Liver (tissue), 9 donors: ENCODE results near the gene CIITA. TPM values are rescaled to one million over a fixed set of nuclear protein-coding genes. Genes with fewer than 3 reads are reported as not detected.

Experiments
- DNase-seq: peaks from one replicate; pipeline ENCODE4 v3.0.0-alpha.2; 2017; ENCODE audit warnings: low spot score
- H3K27ac ChIP-seq, 2 donors: one replicate each; pipeline ENCODE4 v1.7.0; 2013; ENCODE audit warnings: inconsistent platforms in 2 of 2, low read length in 2 of 2, control low read depth in 1 of 2, low read depth in 1 of 2, mild to moderate bottlenecking in 1 of 2
- H3K27me3 ChIP-seq, 4 donors: one replicate each; pipeline versions ENCODE4 v1.6.1 to v1.7.0; 2013; ENCODE audit warnings: low read length in 3 of 4, inconsistent platforms in 1 of 4, mild to moderate bottlenecking in 1 of 4, moderate library complexity in 1 of 4; ENCODE audit not compliant: control insufficient read depth in 4 of 4, insufficient read depth in 4 of 4
- H3K36me3 ChIP-seq, 4 donors: one replicate each; pipeline versions ENCODE4 v1.6.1 to v1.7.0; 2013; ENCODE audit warnings: low read length in 3 of 4, mild to moderate bottlenecking in 3 of 4, low read depth in 1 of 4, moderate library complexity in 1 of 4; ENCODE audit not compliant: control insufficient read depth in 4 of 4, insufficient read depth in 3 of 4
- H3K4me1 ChIP-seq, 4 donors: one replicate each; pipeline versions ENCODE4 v1.6.1 to v1.7.0; 2013; ENCODE audit warnings: low read length in 3 of 4, mild to moderate bottlenecking in 3 of 4, moderate library complexity in 1 of 4; ENCODE audit not compliant: control insufficient read depth in 4 of 4, insufficient read depth in 4 of 4
- H3K4me3 ChIP-seq, 3 donors: one replicate each; pipeline versions ENCODE4 v1.6.1 to v1.7.0; 2013; ENCODE audit warnings: low read length in 3 of 3, control low read depth in 1 of 3, low read depth in 1 of 3, mild to moderate bottlenecking in 1 of 3
- H3K9ac ChIP-seq, 2 donors: one replicate each; pipeline ENCODE4 v1.7.0; 2013; ENCODE audit warnings: low read length in 2 of 2, mild to moderate bottlenecking in 2 of 2, moderate library complexity in 2 of 2, control low read depth in 1 of 2, low read depth in 1 of 2
- H3K9me3 ChIP-seq, 4 donors: one replicate each; pipeline versions ENCODE4 v1.6.1 to v1.7.0; 2013; ENCODE audit warnings: low read length in 3 of 4; ENCODE audit not compliant: control insufficient read depth in 4 of 4
- EGR1 ChIP-seq, 2 donors: IDR thresholded peaks; 2 replicates each; pipeline ENCODE4 v1.6.1; 2016 to 2018; ENCODE audit warnings: antibody characterized with exemption in 2 of 2, low read depth in 2 of 2
- FOXA1 ChIP-seq: IDR thresholded peaks from 2 replicates; pipeline ENCODE4 v1.6.1; 2016; ENCODE audit warnings: antibody characterized with exemption
- FOXA2 ChIP-seq: IDR thresholded peaks from 2 replicates; pipeline ENCODE4 v1.6.1; 2016; ENCODE audit warnings: antibody characterized with exemption
- GABPA ChIP-seq, 2 donors: IDR thresholded peaks in 1 of 2; conservative IDR thresholded peaks in 1 of 2; 2 replicates each; pipeline ENCODE4 v1.6.1; 2016; ENCODE audit warnings: antibody characterized with exemption in 2 of 2, mild to moderate bottlenecking in 1 of 2, moderate library complexity in 1 of 2
- HNF4A ChIP-seq, 2 donors: conservative IDR thresholded peaks; 2 replicates each; pipeline ENCODE4 v1.6.1; 2016; ENCODE audit warnings: antibody characterized with exemption in 2 of 2, mild to moderate bottlenecking in 2 of 2
- HNF4G ChIP-seq: IDR thresholded peaks from 2 replicates; pipeline ENCODE4 v1.6.1; 2016; ENCODE audit warnings: antibody characterized with exemption
- JUND ChIP-seq, 2 donors: IDR thresholded peaks; 2 replicates each; pipeline ENCODE4 v1.6.1; 2016; ENCODE audit warnings: antibody characterized with exemption in 2 of 2
- RAD21 ChIP-seq, 2 donors: IDR thresholded peaks; 2 replicates each; pipeline ENCODE4 v1.6.1; 2016; ENCODE audit warnings: antibody characterized with exemption in 2 of 2, mild to moderate bottlenecking in 2 of 2
- RXRA ChIP-seq, 2 donors: IDR thresholded peaks; 2 replicates each; pipeline ENCODE4 v1.6.1; 2017 to 2018; ENCODE audit warnings: antibody characterized with exemption in 2 of 2, mild to moderate bottlenecking in 1 of 2
- SP1 ChIP-seq: IDR thresholded peaks from 2 replicates; pipeline ENCODE4 v1.6.1; 2018; ENCODE audit warnings: antibody characterized with exemption, mild to moderate bottlenecking
- TAF1 ChIP-seq: conservative IDR thresholded peaks from 2 replicates; pipeline ENCODE4 v1.6.1; 2016; ENCODE audit warnings: antibody characterized with exemption, mild to moderate bottlenecking
- YY1 ChIP-seq: IDR thresholded peaks from 2 replicates; pipeline ENCODE4 v1.6.1; 2016; ENCODE audit warnings: antibody characterized with exemption, mild to moderate bottlenecking
- WGBS: extraction: QIAGEN DNeasy Blood & Tissue Kit; methylation state at CpG from one replicate; pipeline ENCODE4 v1.1.7; 2013; 5-methylcytosine and 5-hydroxymethylcytosine counted together
- polyA plus RNA-seq, 2 donors: library from polyadenylated mRNA; stranded (reverse) in 1 of 2; unstranded in 1 of 2; fragments of 200-250 nt in 1 of 2; fragments of >200 nt in 1 of 2; fragmentation: Nextera tagmentation in 1 of 2; extraction: Ambion mirVana in 1 of 2; gene quantifications; one replicate each; pipeline versions ENCODE4 v1.2.1 to v1.2.3, GENCODE V29; 2013 to 2015
- total RNA-seq, 2 donors: library from RNA; depleted of rRNA; stranded (reverse); fragments of >200 nt; gene quantifications; one replicate each; pipeline ENCODE4 v1.2.3, GENCODE V29; 2014
- TF ChIP-seq, protein P1 (sequence below): IDR thresholded peaks from 2 replicates; pipeline ENCODE4 v1.6.1; 2016; ENCODE audit warnings: antibody characterized with exemption
- TF ChIP-seq, protein P2 (sequence below): IDR thresholded peaks from 2 replicates; pipeline ENCODE4 v1.6.1; 2016; ENCODE audit warnings: antibody characterized with exemption
- TF ChIP-seq, protein P3 (sequence below): IDR thresholded peaks from 2 replicates; pipeline ENCODE4 v1.6.1; 2016; ENCODE audit warnings: antibody characterized with exemption, mild to moderate bottlenecking
- TF ChIP-seq, protein P4 (sequence below): fragments of 150-350 bp; IDR thresholded peaks from 2 replicates; pipeline ENCODE4 v1.5.1; 2017; ENCODE audit warnings: improper control_type of control experiment, low read depth, low read length; ENCODE audit not compliant: missing input control
- TF ChIP-seq, protein P5 (sequence below): IDR thresholded peaks from 2 replicates; pipeline ENCODE4 v1.6.1; 2016; ENCODE audit warnings: antibody characterized with exemption
- donor health status: healthy.
- donor health status: healthy.
- donor health status: healthy.
- donor health status: healthy.
- donor health status: healthy.

The CIITA gene
- total and polyA plus RNA-seq, 4 donors = 1.6 to 4.2 (median 2.2) TPM

DNA sequence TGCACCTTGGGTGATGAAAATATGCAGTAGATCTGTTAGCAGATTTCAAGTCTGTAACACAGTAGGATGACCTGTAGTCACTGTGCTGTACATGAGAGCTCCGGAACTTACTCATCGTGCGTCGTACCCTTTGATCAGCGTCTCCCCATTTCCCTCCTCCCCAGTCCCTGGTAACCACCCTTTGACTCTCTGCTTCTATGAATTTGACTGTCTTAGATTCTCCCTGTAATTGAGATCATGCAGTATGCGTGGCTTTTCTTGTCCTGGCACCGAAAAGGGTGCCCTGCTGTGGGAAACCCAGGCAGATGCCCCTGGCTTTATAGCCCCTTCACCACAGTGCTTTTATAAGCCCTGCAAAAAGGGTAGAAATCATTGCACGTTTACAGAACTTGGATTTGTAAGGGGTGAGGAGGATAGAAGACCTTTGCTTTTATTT is 87.9 kb downstream of the CIITA start:
- peaks cover 0 to 15% (median 11%) of the 10 kb centered on the region in 4 donors for H3K36me3 ChIP-seq

More for the DNA sequence above, 87.9 kb downstream of the CIITA start:
- H3K4me1 ChIP-seq = peaks cover 0 to 14% (median 10%) of the 10 kb centered on the region in 4 donors
- no peak overlapping the region for H3K9ac ChIP-seq
- TF ChIP-seq, protein P1, sequence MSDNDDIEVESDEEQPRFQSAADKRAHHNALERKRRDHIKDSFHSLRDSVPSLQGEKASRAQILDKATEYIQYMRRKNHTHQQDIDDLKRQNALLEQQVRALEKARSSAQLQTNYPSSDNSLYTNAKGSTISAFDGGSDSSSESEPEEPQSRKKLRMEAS = no peak
- TF ChIP-seq, protein P2, sequence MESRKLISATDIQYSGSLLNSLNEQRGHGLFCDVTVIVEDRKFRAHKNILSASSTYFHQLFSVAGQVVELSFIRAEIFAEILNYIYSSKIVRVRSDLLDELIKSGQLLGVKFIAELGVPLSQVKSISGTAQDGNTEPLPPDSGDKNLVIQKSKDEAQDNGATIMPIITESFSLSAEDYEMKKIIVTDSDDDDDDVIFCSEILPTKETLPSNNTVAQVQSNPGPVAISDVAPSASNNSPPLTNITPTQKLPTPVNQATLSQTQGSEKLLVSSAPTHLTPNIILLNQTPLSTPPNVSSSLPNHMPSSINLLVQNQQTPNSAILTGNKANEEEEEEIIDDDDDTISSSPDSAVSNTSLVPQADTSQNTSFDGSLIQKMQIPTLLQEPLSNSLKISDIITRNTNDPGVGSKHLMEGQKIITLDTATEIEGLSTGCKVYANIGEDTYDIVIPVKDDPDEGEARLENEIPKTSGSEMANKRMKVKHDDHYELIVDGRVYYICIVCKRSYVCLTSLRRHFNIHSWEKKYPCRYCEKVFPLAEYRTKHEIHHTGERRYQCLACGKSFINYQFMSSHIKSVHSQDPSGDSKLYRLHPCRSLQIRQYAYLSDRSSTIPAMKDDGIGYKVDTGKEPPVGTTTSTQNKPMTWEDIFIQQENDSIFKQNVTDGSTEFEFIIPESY = no peak
- TF ChIP-seq TAF1 (no peak), RXRA (IDR thresholded peaks at IDR 0.05) (no peak), SP1 (no peak), HNF4A (conservative IDR thresholded peaks at IDR 0.05) (no peak), JUND (IDR thresholded peaks at IDR 0.05) (no peak), EGR1 (IDR thresholded peaks at IDR 0.05; ENCODE audit: low read depth in 2 of 2) (no peak), HNF4G (no peak), GABPA (IDR thresholded peaks at IDR 0.05 in 1 of 2, conservative IDR thresholded peaks at IDR 0.05 in 1 of 2) (no peak), YY1 (no peak), FOXA2 (no peak), FOXA1 (no peak), RAD21 (IDR thresholded peaks at IDR 0.05) (no peak)
- TF ChIP-seq, protein P3, sequence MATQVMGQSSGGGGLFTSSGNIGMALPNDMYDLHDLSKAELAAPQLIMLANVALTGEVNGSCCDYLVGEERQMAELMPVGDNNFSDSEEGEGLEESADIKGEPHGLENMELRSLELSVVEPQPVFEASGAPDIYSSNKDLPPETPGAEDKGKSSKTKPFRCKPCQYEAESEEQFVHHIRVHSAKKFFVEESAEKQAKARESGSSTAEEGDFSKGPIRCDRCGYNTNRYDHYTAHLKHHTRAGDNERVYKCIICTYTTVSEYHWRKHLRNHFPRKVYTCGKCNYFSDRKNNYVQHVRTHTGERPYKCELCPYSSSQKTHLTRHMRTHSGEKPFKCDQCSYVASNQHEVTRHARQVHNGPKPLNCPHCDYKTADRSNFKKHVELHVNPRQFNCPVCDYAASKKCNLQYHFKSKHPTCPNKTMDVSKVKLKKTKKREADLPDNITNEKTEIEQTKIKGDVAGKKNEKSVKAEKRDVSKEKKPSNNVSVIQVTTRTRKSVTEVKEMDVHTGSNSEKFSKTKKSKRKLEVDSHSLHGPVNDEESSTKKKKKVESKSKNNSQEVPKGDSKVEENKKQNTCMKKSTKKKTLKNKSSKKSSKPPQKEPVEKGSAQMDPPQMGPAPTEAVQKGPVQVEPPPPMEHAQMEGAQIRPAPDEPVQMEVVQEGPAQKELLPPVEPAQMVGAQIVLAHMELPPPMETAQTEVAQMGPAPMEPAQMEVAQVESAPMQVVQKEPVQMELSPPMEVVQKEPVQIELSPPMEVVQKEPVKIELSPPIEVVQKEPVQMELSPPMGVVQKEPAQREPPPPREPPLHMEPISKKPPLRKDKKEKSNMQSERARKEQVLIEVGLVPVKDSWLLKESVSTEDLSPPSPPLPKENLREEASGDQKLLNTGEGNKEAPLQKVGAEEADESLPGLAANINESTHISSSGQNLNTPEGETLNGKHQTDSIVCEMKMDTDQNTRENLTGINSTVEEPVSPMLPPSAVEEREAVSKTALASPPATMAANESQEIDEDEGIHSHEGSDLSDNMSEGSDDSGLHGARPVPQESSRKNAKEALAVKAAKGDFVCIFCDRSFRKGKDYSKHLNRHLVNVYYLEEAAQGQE = no peak
- TF ChIP-seq, protein P4, sequence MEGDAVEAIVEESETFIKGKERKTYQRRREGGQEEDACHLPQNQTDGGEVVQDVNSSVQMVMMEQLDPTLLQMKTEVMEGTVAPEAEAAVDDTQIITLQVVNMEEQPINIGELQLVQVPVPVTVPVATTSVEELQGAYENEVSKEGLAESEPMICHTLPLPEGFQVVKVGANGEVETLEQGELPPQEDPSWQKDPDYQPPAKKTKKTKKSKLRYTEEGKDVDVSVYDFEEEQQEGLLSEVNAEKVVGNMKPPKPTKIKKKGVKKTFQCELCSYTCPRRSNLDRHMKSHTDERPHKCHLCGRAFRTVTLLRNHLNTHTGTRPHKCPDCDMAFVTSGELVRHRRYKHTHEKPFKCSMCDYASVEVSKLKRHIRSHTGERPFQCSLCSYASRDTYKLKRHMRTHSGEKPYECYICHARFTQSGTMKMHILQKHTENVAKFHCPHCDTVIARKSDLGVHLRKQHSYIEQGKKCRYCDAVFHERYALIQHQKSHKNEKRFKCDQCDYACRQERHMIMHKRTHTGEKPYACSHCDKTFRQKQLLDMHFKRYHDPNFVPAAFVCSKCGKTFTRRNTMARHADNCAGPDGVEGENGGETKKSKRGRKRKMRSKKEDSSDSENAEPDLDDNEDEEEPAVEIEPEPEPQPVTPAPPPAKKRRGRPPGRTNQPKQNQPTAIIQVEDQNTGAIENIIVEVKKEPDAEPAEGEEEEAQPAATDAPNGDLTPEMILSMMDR = no peak
- TF ChIP-seq, protein P5, sequence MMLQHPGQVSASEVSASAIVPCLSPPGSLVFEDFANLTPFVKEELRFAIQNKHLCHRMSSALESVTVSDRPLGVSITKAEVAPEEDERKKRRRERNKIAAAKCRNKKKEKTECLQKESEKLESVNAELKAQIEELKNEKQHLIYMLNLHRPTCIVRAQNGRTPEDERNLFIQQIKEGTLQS = no peak
- no peak overlapping the region for H3K27ac ChIP-seq
- H3K27me3 ChIP-seq = no peaks in the 10 kb centered on the region
- no peak for DNase-seq
- no peaks in the 10 kb centered on the region for H3K9me3 ChIP-seq
- no peak overlapping the region for H3K4me3 ChIP-seq
- 88% methylated on average over 8 of the region's 8 CpGs for WGBS
